Measurements from ENCODE around the gene ROPN1. TPM values are rescaled to one million over a fixed set of nuclear protein-coding genes. Genes with fewer than 3 reads are reported as not detected.
"Not testable (repeated sequence)": the region's sequence is repeated elsewhere in the genome, so short reads cannot be mapped to it uniquely, and the experiment has no call there.

The ROPN1 gene
- total RNA-seq, 2 experiments from 2014 or later, result not detected

DNA sequence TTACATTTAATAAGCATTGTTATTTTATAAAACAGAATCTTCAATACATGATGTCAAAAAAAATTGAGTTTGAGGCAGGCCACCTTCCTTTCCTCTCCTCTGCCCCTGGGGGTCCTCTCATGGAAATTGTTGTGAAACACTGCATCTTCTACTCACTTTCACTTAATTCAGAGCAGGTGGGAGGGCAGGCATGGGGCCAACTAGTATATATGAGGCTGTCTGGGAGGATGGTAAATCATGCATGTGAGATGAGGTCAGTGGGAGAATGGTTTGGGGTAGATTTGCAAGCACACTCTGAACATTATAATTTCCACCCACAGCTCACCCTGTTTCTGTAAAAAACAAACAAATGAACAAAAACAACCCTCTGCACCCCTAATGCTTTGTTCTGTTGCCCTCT lies 20.5 kb downstream of the ROPN1 start:
- DNase-seq (ENCODE audit: low spot score), result no peak
- Histone ChIP-seq H3K9me2 (ENCODE audit: insufficient read depth, low read length) (no peaks in the 10 kb centered on the region), H3K9me3 (ENCODE audit: low read length) (no peaks in the 10 kb centered on the region), H3K4me3 (ENCODE audit: low read depth, low read length, poor library complexity, severe bottlenecking) (no peak overlapping the region), H3K36me3 (ENCODE audit: insufficient read depth, low read length) (no peaks in the 10 kb centered on the region), H2AFZ (ENCODE audit: low read length) (no peak overlapping the region), H3K4me2 (ENCODE audit: low read length) (no peak overlapping the region), H4K20me1 (ENCODE audit: insufficient read depth, low read length) (no peaks in the 10 kb centered on the region), H3K79me2 (ENCODE audit: insufficient read depth, low read depth, low read length) (no peaks in the 10 kb centered on the region), H3K27ac (ENCODE audit: low read depth, low read length, poor library complexity, severe bottlenecking) (no peak overlapping the region), H3K4me1 (ENCODE audit: insufficient read depth, low read length, poor library complexity, severe bottlenecking) (no peaks in the 10 kb centered on the region)
- ChIA-PET POLR2A (interaction anchor here (1.2 kb wide), 1 partner anchor 17 kb away, joined by 3 read pairs; no protein-coding TSS in a partner anchor), CTCF (ENCODE audit: unreplicated experiment) (no interaction called here)
- no TSS peak for BruUV-seq (replicated peaks)
- intact Hi-C loops (cut with micrococcal nuclease; ENCODE audit: unreplicated experiment), result no loop called here
- TF ChIP-seq EZH2phosphoT487 (IDR thresholded peaks at IDR 0.05; ENCODE audit: borderline replicate concordance, low read depth, low read length) (no peak), CTCF (conservative IDR thresholded peaks at IDR 0.05; ENCODE audit: low read length) (no peak)

GRCh38 chr3:123967260-123967659 lies 24.7 kb downstream of the ROPN1 start:
- H3K9me2 ChIP-seq (ENCODE audit: insufficient read depth, low read length); POLR2A ChIA-PET; H3K36me3 ChIP-seq (ENCODE audit: insufficient read depth, low read length); intact Hi-C loops (cut with micrococcal nuclease; ENCODE audit: unreplicated experiment); H3K4me2 ChIP-seq (ENCODE audit: low read length); H3K9me3 ChIP-seq (ENCODE audit: low read length); BruUV-seq (replicated peaks); H3K4me1 ChIP-seq (ENCODE audit: insufficient read depth, low read length, poor library complexity, severe bottlenecking); CTCF ChIA-PET (ENCODE audit: unreplicated experiment); H3K79me2 ChIP-seq (ENCODE audit: insufficient read depth, low read depth, low read length); H3K4me3 ChIP-seq (ENCODE audit: low read depth, low read length, poor library complexity, severe bottlenecking); H3K27ac ChIP-seq (ENCODE audit: low read depth, low read length, poor library complexity, severe bottlenecking); H2AFZ ChIP-seq (ENCODE audit: low read length); DNase-seq (ENCODE audit: low spot score); H4K20me1 ChIP-seq (ENCODE audit: insufficient read depth, low read length): not testable (repeated sequence)

DNA sequence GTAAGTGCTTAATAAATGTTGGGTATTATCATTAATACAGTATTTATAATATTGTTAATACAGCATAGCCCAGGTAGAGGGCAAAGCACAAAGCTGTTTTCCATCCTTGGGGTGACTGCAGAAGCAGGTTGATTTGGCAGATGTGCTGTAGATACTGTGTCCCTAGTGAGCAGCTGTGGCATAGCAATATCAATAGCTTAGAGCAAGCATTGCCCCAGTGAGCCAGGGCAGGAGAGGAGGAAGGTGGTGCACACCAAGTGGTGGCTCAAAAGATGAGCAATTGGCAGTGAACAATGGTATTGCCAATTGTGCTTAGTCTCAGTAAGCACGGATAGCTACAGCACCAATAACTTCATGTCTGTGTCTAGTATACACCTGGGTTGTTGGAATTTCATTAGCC lies 25.1 kb downstream of the ROPN1 start:
- BruUV-seq (replicated peaks); H3K36me3 ChIP-seq (ENCODE audit: insufficient read depth, low read length); H3K4me3 ChIP-seq (ENCODE audit: low read depth, low read length, poor library complexity, severe bottlenecking); H3K9me3 ChIP-seq (ENCODE audit: low read length); H3K27ac ChIP-seq (ENCODE audit: low read depth, low read length, poor library complexity, severe bottlenecking); H3K4me1 ChIP-seq (ENCODE audit: insufficient read depth, low read length, poor library complexity, severe bottlenecking); H3K4me2 ChIP-seq (ENCODE audit: low read length); intact Hi-C loops (cut with micrococcal nuclease; ENCODE audit: unreplicated experiment); H3K9me2 ChIP-seq (ENCODE audit: insufficient read depth, low read length); H3K79me2 ChIP-seq (ENCODE audit: insufficient read depth, low read depth, low read length); POLR2A ChIA-PET; DNase-seq (ENCODE audit: low spot score); H2AFZ ChIP-seq (ENCODE audit: low read length); CTCF ChIA-PET (ENCODE audit: unreplicated experiment); H4K20me1 ChIP-seq (ENCODE audit: insufficient read depth, low read length): not testable (repeated sequence)

GRCh38 chr3:123964793-123965192 lies 27.1 kb downstream of the ROPN1 start:
- CTCF ChIA-PET (ENCODE audit: unreplicated experiment); H3K4me3 ChIP-seq (ENCODE audit: low read depth, low read length, poor library complexity, severe bottlenecking); intact Hi-C loops (cut with micrococcal nuclease; ENCODE audit: unreplicated experiment); H3K4me2 ChIP-seq (ENCODE audit: low read length); H4K20me1 ChIP-seq (ENCODE audit: insufficient read depth, low read length); H3K79me2 ChIP-seq (ENCODE audit: insufficient read depth, low read depth, low read length); H2AFZ ChIP-seq (ENCODE audit: low read length); H3K27ac ChIP-seq (ENCODE audit: low read depth, low read length, poor library complexity, severe bottlenecking); H3K9me3 ChIP-seq (ENCODE audit: low read length); H3K36me3 ChIP-seq (ENCODE audit: insufficient read depth, low read length); H3K9me2 ChIP-seq (ENCODE audit: insufficient read depth, low read length); POLR2A ChIA-PET; DNase-seq (ENCODE audit: low spot score); H3K4me1 ChIP-seq (ENCODE audit: insufficient read depth, low read length, poor library complexity, severe bottlenecking); BruUV-seq (replicated peaks): not testable (repeated sequence)
